T-helper 1 cell treated with Interleukin-12 subunit alpha and Interleukin-12 subunit beta and Interleukin-4 antibody, amounts not matched to agents 30 μg/mL and 1 μg/mL, for 36 hours (primary cell): ENCODE data around the gene ELAVL1.
"Not testable (repeated sequence)": the region's sequence is repeated elsewhere in the genome, so short reads cannot be mapped to it uniquely, and the experiment has no call there.

Experiments
- H3K27ac Mint-ChIP-seq: one replicate; pipeline ENCODE4 v1.8.0; 2021; ENCODE audit warnings: mild to moderate bottlenecking, mixed read lengths
- H3K27me3 Mint-ChIP-seq: one replicate; pipeline ENCODE4 v1.8.0; 2021; ENCODE audit warnings: low read depth, mixed read lengths
- H3K36me3 Mint-ChIP-seq: one replicate; pipeline ENCODE4 v1.8.0; 2021; ENCODE audit warnings: low read depth, mixed read lengths
- H3K4me1 Mint-ChIP-seq: one replicate; pipeline ENCODE4 v1.8.0; 2021; ENCODE audit warnings: low read depth, mixed read lengths
- H3K4me3 Mint-ChIP-seq: one replicate; pipeline ENCODE4 v1.8.0; 2021; ENCODE audit warnings: mild to moderate bottlenecking, moderate library complexity, mixed read lengths
- H3K9me3 Mint-ChIP-seq: one replicate; pipeline ENCODE4 v1.8.0; 2021; ENCODE audit warnings: mixed read lengths

Gene ELAVL1

DNA sequence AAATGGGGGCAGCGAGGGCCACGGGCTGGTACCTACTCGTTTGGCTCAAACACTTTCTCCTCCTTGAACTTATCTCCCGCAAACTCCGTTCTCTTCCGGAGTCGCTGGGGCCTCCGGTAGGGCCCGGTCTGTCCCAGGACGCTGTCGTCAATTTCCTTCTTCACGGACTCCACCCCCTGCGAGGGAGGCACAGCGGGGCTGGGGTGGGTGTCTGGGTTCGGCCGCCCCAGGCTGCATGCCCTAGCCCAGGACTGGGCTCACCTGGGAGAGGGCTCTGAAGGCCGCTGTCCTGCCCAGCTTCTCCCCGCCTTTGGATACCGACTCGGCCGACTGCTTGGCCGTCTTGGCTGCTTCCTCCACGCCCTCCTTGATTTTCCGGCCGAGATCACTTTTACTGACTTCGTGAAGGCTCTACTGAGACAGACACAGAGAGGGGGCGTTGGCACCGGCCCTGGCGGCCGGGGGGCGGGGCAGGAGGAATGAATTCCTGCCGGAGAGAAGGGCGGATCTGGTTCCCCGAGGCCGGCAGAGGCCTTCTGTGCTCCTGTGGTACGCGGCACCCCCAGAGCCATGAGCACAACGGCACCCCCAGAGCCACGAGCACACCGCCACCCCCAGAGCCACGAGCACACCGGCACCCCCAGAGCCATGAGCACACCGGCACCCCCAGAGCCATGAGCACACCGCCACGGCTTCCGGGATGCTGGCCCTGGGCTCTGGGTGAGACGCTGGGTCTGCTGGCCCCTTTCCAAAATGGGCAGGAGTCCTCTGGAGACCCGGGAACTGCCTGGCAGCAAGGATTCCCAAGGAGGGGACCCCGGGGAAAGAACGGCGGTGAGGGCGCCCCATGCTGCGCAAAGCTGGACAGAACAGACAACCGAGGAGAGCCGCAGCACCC is 71.4 kb downstream of the ELAVL1 start:
- no peaks in the 10 kb centered on the region for H3K27me3 Mint-ChIP-seq
- no peak overlapping the region for H3K4me3 Mint-ChIP-seq
- H3K36me3 Mint-ChIP-seq: peaks cover 10% of the 10 kb centered on the region
- H3K27ac Mint-ChIP-seq: no peak overlapping the region
- no peaks in the 10 kb centered on the region for H3K4me1 Mint-ChIP-seq
- H3K9me3 Mint-ChIP-seq: no peaks in the 10 kb centered on the region

DNA sequence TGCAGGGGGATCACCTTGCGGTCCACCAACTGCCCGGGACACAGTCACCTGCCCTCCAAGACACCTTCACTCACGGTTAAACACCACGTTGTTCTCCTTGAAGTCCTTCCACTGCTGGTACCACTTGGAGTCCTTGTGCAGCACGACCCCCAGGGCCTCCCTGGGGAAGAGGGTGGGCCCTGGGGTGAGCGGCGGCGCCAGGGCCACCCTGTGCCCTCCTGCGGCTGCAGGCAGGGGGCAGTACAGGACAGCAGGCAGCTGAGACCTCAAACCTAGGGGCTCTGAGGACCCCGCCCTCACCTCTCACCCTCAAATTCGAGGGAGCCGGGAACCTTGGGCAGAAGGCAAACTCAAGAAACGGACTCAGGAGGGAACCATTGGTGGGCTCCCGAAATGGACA is 72.0 kb downstream of the ELAVL1 start:
- Mint-ChIP-seq H3K27me3 (no peaks in the 10 kb centered on the region), H3K9me3 (no peaks in the 10 kb centered on the region), H3K27ac (peak overlapping the region; percentile 15), H3K4me1 (no peaks in the 10 kb centered on the region), H3K4me3 (no peak overlapping the region), H3K36me3 (peaks cover 8% of the 10 kb centered on the region)

- Mint-ChIP-seq H3K36me3 (peaks cover 8% of the 10 kb centered on the region), H3K27me3 (no peaks in the 10 kb centered on the region), H3K9me3 (no peaks in the 10 kb centered on the region), H3K27ac (no peak overlapping the region), H3K4me3 (no peak overlapping the region), H3K4me1 (no peaks in the 10 kb centered on the region)
These were observed 72.5 kb downstream of the ELAVL1 start for GRCh38 chr19:7932930-7933300.

DNA sequence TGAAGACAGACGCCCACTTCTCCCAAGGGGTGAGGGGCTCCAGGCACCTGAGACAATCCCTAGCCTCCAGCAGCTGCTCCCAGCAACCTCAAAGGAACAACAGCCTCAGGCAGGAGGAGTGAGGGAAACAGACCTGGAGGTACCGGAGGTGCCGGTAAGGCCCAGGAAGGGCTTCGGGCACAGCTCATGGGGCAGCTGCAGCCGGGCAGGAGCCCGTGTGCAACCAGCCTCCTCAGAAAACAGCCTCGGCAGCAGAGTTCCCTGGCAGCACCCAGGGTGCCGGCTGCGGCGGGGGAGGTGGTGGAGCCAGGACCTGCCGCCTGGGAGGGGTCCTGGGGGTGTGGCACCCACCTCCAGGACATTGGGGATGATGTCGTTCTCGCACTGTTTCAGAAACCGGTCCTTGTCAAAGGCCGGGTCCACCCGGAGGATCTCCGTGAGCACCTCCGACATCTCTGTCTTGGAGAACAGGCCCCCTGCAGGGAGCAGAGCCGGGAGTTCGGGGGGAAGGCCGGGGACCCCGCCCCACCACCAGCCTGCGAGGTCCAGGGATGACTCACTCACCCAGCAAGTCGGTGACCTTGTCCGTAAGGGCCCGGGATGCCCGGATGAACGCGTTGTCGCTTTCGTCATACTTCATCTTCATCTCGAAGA is 73.0 kb downstream of the ELAVL1 start:
- H3K27ac Mint-ChIP-seq: no peak overlapping the region
- H3K27me3 Mint-ChIP-seq: no peaks in the 10 kb centered on the region
- H3K4me3 Mint-ChIP-seq: no peak overlapping the region
- no peaks in the 10 kb centered on the region for H3K9me3 Mint-ChIP-seq
- H3K36me3 Mint-ChIP-seq: peaks cover 8% of the 10 kb centered on the region
- H3K4me1 Mint-ChIP-seq: no peaks in the 10 kb centered on the region

DNA sequence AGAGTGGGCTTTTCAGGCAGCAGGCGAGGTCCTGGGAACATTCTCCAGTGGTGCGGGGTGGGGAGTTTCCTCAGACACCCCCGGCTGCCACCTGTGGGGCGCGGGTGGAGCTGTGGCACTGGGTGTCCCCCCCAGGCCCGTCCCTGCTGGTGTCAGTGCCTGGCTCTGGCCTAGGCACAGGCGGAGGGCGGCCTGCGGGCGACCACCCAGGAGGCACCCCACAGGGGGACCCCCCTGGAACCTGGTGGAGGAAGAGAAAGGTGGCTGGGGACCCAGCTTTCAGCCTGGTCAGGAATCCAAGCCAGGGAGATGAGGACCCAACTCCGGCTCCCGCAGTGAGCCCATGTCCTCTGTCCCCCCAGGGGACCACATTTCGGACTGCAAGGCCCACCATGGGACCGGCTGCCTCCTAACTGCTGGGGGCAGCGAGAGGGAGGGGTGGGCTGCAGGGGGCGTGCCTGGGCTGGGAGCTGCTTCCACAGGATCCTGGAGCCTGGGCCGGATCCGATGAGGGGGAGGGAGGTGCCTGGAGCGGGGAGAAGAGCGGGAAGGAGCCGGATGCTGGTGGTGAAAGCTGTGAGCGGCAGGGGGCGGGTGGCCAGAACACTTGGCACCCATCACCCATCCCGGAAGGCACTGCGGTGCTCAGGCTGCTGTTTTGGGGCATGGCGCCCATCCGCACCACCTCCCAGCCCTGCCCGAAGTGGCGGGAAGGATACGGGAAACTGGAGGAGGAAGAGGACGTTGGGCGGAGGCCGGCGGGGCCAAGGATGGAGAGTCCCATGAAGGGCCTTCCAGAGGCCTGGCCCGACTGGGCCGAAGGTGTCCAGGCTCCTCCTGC is 74.0 kb downstream of the ELAVL1 start:
- H3K27ac Mint-ChIP-seq: no peak overlapping the region
- H3K4me3 Mint-ChIP-seq: no peak overlapping the region
- H3K27me3 Mint-ChIP-seq: no peaks in the 10 kb centered on the region
- peaks cover 8% of the 10 kb centered on the region for H3K36me3 Mint-ChIP-seq
- peaks cover under 1% of the 10 kb centered on the region for H3K4me1 Mint-ChIP-seq
- H3K9me3 Mint-ChIP-seq: no peaks in the 10 kb centered on the region

DNA sequence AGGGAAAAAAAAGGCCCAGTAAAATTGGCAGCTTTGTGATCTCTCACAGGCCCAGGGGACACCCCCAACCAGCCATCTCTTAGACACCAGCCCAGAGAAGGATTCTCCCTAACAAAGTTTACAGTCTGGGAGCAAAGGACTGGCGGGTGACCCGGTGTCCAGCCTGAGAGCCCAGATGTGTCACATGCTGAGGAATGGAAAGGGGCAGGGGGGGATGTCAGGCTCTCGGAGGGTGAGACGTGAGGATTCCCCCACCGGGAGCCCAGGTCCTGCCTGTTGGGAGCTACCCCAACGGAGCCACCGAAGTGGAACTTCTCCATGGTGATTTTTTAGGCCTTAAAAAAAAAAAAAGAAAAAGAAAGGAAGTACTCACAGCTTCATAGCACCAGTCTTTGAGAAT is 74.7 kb downstream of the ELAVL1 start:
- no peaks in the 10 kb centered on the region for H3K27me3 Mint-ChIP-seq
- H3K4me3 Mint-ChIP-seq: no peak overlapping the region
- peaks cover 3% of the 10 kb centered on the region for H3K4me1 Mint-ChIP-seq
- H3K9me3 Mint-ChIP-seq: no peaks in the 10 kb centered on the region
- H3K27ac Mint-ChIP-seq: no peak overlapping the region
- peaks cover 6% of the 10 kb centered on the region for H3K36me3 Mint-ChIP-seq

- H3K27me3 Mint-ChIP-seq, H3K4me1 Mint-ChIP-seq, H3K27ac Mint-ChIP-seq, H3K36me3 Mint-ChIP-seq, H3K9me3 Mint-ChIP-seq, H3K4me3 Mint-ChIP-seq: not testable (repeated sequence)
These were observed 75.4 kb downstream of the ELAVL1 start for GRCh38 chr19:7930030-7930429.

- peaks cover 5% of the 10 kb centered on the region for H3K4me1 Mint-ChIP-seq
- H3K27ac Mint-ChIP-seq: no peak overlapping the region
- no peaks in the 10 kb centered on the region for H3K36me3 Mint-ChIP-seq
- H3K9me3 Mint-ChIP-seq: no peaks in the 10 kb centered on the region
- H3K4me3 Mint-ChIP-seq: no peak overlapping the region
- H3K27me3 Mint-ChIP-seq: no peaks in the 10 kb centered on the region
These were observed 76.4 kb downstream of the ELAVL1 start for GRCh38 chr19:7928741-7929701.

GRCh38 chr19:7928334-7928706 is 77.1 kb downstream of the ELAVL1 start:
- H3K27ac Mint-ChIP-seq: no peak overlapping the region
- H3K27me3 Mint-ChIP-seq: no peaks in the 10 kb centered on the region
- H3K4me1 Mint-ChIP-seq: peaks cover 5% of the 10 kb centered on the region
- peaks cover under 1% of the 10 kb centered on the region for H3K36me3 Mint-ChIP-seq
- no peak overlapping the region for H3K4me3 Mint-ChIP-seq
- H3K9me3 Mint-ChIP-seq: no peaks in the 10 kb centered on the region

GRCh38 chr19:7927605-7928333 is 77.7 kb downstream of the ELAVL1 start:
- Mint-ChIP-seq H3K36me3 (peaks cover 3% of the 10 kb centered on the region), H3K9me3 (no peaks in the 10 kb centered on the region), H3K4me3 (no peak overlapping the region), H3K4me1 (peaks cover 5% of the 10 kb centered on the region), H3K27me3 (no peaks in the 10 kb centered on the region), H3K27ac (no peak overlapping the region)

- H3K27ac Mint-ChIP-seq: no peak overlapping the region
- no peaks in the 10 kb centered on the region for H3K27me3 Mint-ChIP-seq
- peaks cover 6% of the 10 kb centered on the region for H3K4me1 Mint-ChIP-seq
- no peaks in the 10 kb centered on the region for H3K9me3 Mint-ChIP-seq
- H3K36me3 Mint-ChIP-seq: peaks cover 3% of the 10 kb centered on the region
- peak overlapping the region; percentile 57 for H3K4me3 Mint-ChIP-seq
These were observed 78.5 kb downstream of the ELAVL1 start for GRCh38 chr19:7926727-7927604.

DNA sequence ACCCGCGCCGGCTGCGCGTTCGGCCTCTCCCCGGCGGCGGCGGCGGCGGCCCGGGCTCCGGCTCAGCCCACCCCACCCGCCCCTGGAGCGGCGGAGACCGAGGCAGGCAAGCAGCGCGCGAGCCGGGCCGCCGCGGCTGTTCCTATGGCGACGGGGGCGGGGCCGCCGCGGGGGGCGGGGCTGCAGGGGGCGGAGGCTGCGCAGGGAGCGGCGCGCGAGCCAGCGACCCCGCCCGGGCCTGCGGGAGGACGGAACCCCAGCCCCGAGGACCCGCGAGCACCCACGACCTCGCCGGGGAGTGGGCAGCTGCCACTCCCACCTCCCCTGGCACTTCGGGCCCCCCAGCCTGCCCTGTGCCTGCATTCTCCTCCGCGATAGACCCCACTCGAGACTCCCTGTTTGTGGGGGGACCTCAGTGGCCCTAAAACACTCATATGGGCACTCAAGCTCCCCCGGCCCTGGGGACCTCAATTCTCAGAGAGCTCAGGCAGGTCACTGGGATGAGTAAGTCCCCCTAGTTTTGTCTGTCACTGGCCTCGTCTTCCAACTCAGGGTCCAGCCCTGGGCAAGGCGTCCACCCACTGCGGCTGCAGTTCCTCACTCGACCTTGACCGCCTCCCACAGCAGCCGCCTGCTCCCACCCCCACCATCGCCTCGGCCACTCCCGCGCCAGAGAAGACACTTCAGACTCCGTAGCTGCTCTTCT is 79.3 kb downstream of the ELAVL1 start, which contains the start of gene CTXN1:
Gene CTXN1, minus strand, starts transcription at position 115 of the 706 bp plus-strand sequence. CDS start 597 bp downstream, outside the sequence.
- Mint-ChIP-seq H3K27ac (peak within 1 kb of the TSS; percentile 76), H3K4me3 (peak within 1 kb of the TSS; percentile 86), H3K9me3 (no peaks in the 10 kb centered on the region), H3K27me3 (no peaks in the 10 kb centered on the region), H3K36me3 (peaks cover 3% of the 10 kb centered on the region), H3K4me1 (peaks cover 14% of the 10 kb centered on the region)
